Measurements from ENCODE around the gene IVNS1ABP. TPM values are rescaled to one million over a fixed set of nuclear protein-coding genes. Genes with fewer than 3 reads are reported as not detected.

The IVNS1ABP gene
- total and polyA plus RNA-seq, 4 donors = 14.2 to 83.4 (median 34.0) TPM

- no peak for DNase-seq (ENCODE audit: low spot score)
- Histone ChIP-seq H3K27ac (ENCODE audit: low read depth in 1 of 2, low read length in 2 of 2) (no peak overlapping the region), H3K4me3 (ENCODE audit: low read depth in 1 of 3, low read length in 3 of 3) (no peak overlapping the region), H3K36me3 (ENCODE audit: control insufficient read depth in 4 of 4, insufficient read depth in 3 of 4, low read depth in 1 of 4, low read length in 3 of 4) (no peaks in the 10 kb centered on the region), H3K4me1 (ENCODE audit: control insufficient read depth in 4 of 4, insufficient read depth in 4 of 4, low read length in 3 of 4) (no peaks in the 10 kb centered on the region), H3K9ac (ENCODE audit: low read depth in 1 of 2, low read length in 2 of 2) (no peak overlapping the region), H3K27me3 (ENCODE audit: control insufficient read depth in 4 of 4, insufficient read depth in 4 of 4, low read length in 3 of 4) (no peaks in the 10 kb centered on the region), H3K9me3 (ENCODE audit: control insufficient read depth in 4 of 4, low read length in 3 of 4) (peaks cover 0 to 1% (median 0%) of the 10 kb centered on the region in 4 donors)
- no peak for TF ChIP-seq MAX (IDR thresholded peaks at IDR 0.05)
- TF ChIP-seq ZBTB33 (IDR thresholded peaks at IDR 0.05) = no peak
- TF ChIP-seq RAD21 (IDR thresholded peaks at IDR 0.05) = no peak
- no peak for TF ChIP-seq FOXA2 (IDR thresholded peaks at IDR 0.05)
- TF ChIP-seq GABPA (IDR thresholded peaks at IDR 0.05 in 1 of 2, conservative IDR thresholded peaks at IDR 0.05 in 1 of 2) = no peak
- TF ChIP-seq YY1 (IDR thresholded peaks at IDR 0.05) = no peak
- TF ChIP-seq JUND (IDR thresholded peaks at IDR 0.05) = no peak
- no peak for TF ChIP-seq SP1 (IDR thresholded peaks at IDR 0.05)
- no peak for TF ChIP-seq FOXA1 (IDR thresholded peaks at IDR 0.05)
- no peak for TF ChIP-seq HNF4G (IDR thresholded peaks at IDR 0.05)
- TF ChIP-seq TAF1 (conservative IDR thresholded peaks at IDR 0.05) = no peak
- 94% methylated on average over 3 of the region's 3 CpGs for WGBS
Observed at GRCh38 chr1:185358957-185359356, 41.9 kb upstream of the IVNS1ABP start.

GRCh38 chr1:185355947-185356346 is 38.9 kb upstream of the IVNS1ABP start:
- TF ChIP-seq ZBTB33 (IDR thresholded peaks at IDR 0.05) = no peak
- no peak for TF ChIP-seq FOXA1 (IDR thresholded peaks at IDR 0.05)
- TF ChIP-seq JUND (IDR thresholded peaks at IDR 0.05) = no peak
- no peak for TF ChIP-seq GABPA (IDR thresholded peaks at IDR 0.05 in 1 of 2, conservative IDR thresholded peaks at IDR 0.05 in 1 of 2)
- no peak for TF ChIP-seq REST (IDR thresholded peaks at IDR 0.05)
- no peak for TF ChIP-seq NR2F2 (IDR thresholded peaks at IDR 0.05)
- no peak for TF ChIP-seq ATF3 (IDR thresholded peaks at IDR 0.05)
- TF ChIP-seq FOXA2 (IDR thresholded peaks at IDR 0.05) = no peak
- no peak for TF ChIP-seq HNF4G (IDR thresholded peaks at IDR 0.05)
- TF ChIP-seq RXRA (IDR thresholded peaks at IDR 0.05) = no peak
- no peak for TF ChIP-seq SP1 (IDR thresholded peaks at IDR 0.05)
- TF ChIP-seq YY1 (IDR thresholded peaks at IDR 0.05) = no peak
- TF ChIP-seq HNF4A (conservative IDR thresholded peaks at IDR 0.05) = no peak
- no peak for TF ChIP-seq EGR1 (IDR thresholded peaks at IDR 0.05; ENCODE audit: low read depth in 2 of 2)
- TF ChIP-seq MAX (IDR thresholded peaks at IDR 0.05) = no peak
- TF ChIP-seq RAD21 (IDR thresholded peaks at IDR 0.05) = no peak
- no peak for TF ChIP-seq TAF1 (conservative IDR thresholded peaks at IDR 0.05)
- Histone ChIP-seq H3K36me3 (ENCODE audit: control insufficient read depth in 4 of 4, insufficient read depth in 3 of 4, low read depth in 1 of 4, low read length in 3 of 4) (no peaks in the 10 kb centered on the region), H3K4me3 (ENCODE audit: low read depth in 1 of 3, low read length in 3 of 3) (no peak overlapping the region), H3K4me1 (ENCODE audit: control insufficient read depth in 4 of 4, insufficient read depth in 4 of 4, low read length in 3 of 4) (peaks cover 0 to 2% (median 0%) of the 10 kb centered on the region in 4 donors), H3K27me3 (ENCODE audit: control insufficient read depth in 4 of 4, insufficient read depth in 4 of 4, low read length in 3 of 4) (no peaks in the 10 kb centered on the region), H3K27ac (ENCODE audit: low read depth in 1 of 2, low read length in 2 of 2) (no peak overlapping the region), H3K9me3 (ENCODE audit: control insufficient read depth in 4 of 4, low read length in 3 of 4) (no peaks in the 10 kb centered on the region), H3K9ac (ENCODE audit: low read depth in 1 of 2, low read length in 2 of 2) (no peak overlapping the region)
- no peak for DNase-seq (ENCODE audit: low spot score)
- WGBS = 89% methylated on average over 2 of the region's 2 CpGs
